Neural cell (in vitro differentiated cells): ENCODE results near the gene INPP4B. TPM values are rescaled to one million over a fixed set of nuclear protein-coding genes. Genes with fewer than 3 reads are reported as not detected.

Source experiments
- H2AFZ ChIP-seq: fragments of 200-600, 300-800 bp; sonication (generic), shearing (Covaris generic); 2 replicates; pipeline ENCODE4 v1.6.0; 2014; ENCODE audit warnings: low read depth, mild to moderate bottlenecking, antibody characterized with exemption, low read length, moderate library complexity
- H3F3A ChIP-seq: fragments of 200-600 bp; shearing (Covaris generic); 2 replicates; pipeline ENCODE4 v1.6.1; 2016; ENCODE audit warnings: mild to moderate bottlenecking, moderate library complexity, mixed read lengths, antibody characterized with exemption, low read length; ENCODE audit not compliant: insufficient read depth, poor library complexity, severe bottlenecking
- H3K27ac ChIP-seq: fragments of 200-600, 300-800 bp; sonication (generic), shearing (Covaris generic); 2 replicates; pipeline ENCODE4 v1.5.1; 2014; ENCODE audit warnings: mild to moderate bottlenecking, low read length, moderate library complexity
- H3K27me3 ChIP-seq: fragments of 300-800, 200-600 bp; sonication (generic), shearing (Covaris generic); 2 replicates; pipeline ENCODE4 v1.6.0; 2014; ENCODE audit warnings: mild to moderate bottlenecking, low read depth, low read length, moderate library complexity; ENCODE audit not compliant: insufficient read depth
- H3K36me3 ChIP-seq: fragments of 300-800, 200-600 bp; sonication (generic), shearing (Covaris generic); 2 replicates; pipeline ENCODE4 v1.5.1; 2014; ENCODE audit warnings: mild to moderate bottlenecking, antibody characterized with exemption, low read length, moderate library complexity; ENCODE audit not compliant: insufficient read depth
- H3K4me2 ChIP-seq: fragments of 300-800, 200-600 bp; sonication (generic), shearing (Covaris generic); 2 replicates; pipeline ENCODE4 v1.6.0; 2014; ENCODE audit warnings: mild to moderate bottlenecking, low read length
- H3K4me3 ChIP-seq: fragments of 300-800, 200-600 bp; sonication (generic), shearing (Covaris generic); 2 replicates; pipeline ENCODE4 v1.5.1; 2014; ENCODE audit warnings: mild to moderate bottlenecking, low read length, moderate library complexity
- H3K79me2 ChIP-seq: fragments of 200-600 bp; shearing (Covaris generic); replicated peaks from 2 replicates; pipeline ENCODE4 v1.6.0; 2014; ENCODE audit warnings: mild to moderate bottlenecking, low read length, moderate library complexity; ENCODE audit not compliant: insufficient read depth
- H3K9ac ChIP-seq: fragments of 300-800, 200-600 bp; sonication (generic), shearing (Covaris generic); 2 replicates; pipeline ENCODE4 v1.6.1; 2016; ENCODE audit warnings: mild to moderate bottlenecking, low read length, mixed read lengths
- H3K9me2 ChIP-seq: fragments of 200-600 bp; shearing (Covaris generic); 2 replicates; pipeline ENCODE4 v1.6.1; 2016; ENCODE audit warnings: mild to moderate bottlenecking, low read length, mixed read lengths; ENCODE audit not compliant: insufficient read depth
- H3K9me3 ChIP-seq: fragments of 200-600, 300-800 bp; sonication (generic), shearing (Covaris generic); 2 replicates; pipeline ENCODE4 v1.6.1; 2016; ENCODE audit warnings: mild to moderate bottlenecking, mixed run types, low read length, moderate library complexity, mixed read lengths
- H4K20me1 ChIP-seq: fragments of 200-600 bp; shearing (Covaris generic); 2 replicates; pipeline ENCODE4 v1.6.1; 2016; ENCODE audit warnings: mild to moderate bottlenecking, mixed run types; ENCODE audit not compliant: insufficient read depth
- EP300 ChIP-seq: fragments of 450-650 bp; conservative IDR thresholded peaks from 2 replicates; pipeline ENCODE4 v1.6.1; 2014; ENCODE audit warnings: antibody characterized with exemption, mild to moderate bottlenecking, moderate library complexity; ENCODE audit not compliant: poor library complexity, severe bottlenecking
- EZH2 ChIP-seq: fragments of 200-600, 300-800 bp; shearing (Covaris generic), sonication (generic); IDR thresholded peaks from 2 replicates; pipeline ENCODE4 v1.6.1; 2014; ENCODE audit warnings: antibody characterized with exemption, low read length, borderline replicate concordance, mild to moderate bottlenecking; ENCODE audit not compliant: insufficient read depth, poor library complexity, severe bottlenecking
- MXI1 ChIP-seq: fragments of 450-650 bp; conservative IDR thresholded peaks from 2 replicates; pipeline ENCODE4 v1.6.1; 2014; ENCODE audit warnings: antibody characterized with exemption, mild to moderate bottlenecking; ENCODE audit not compliant: poor library complexity, severe bottlenecking
- POLR2AphosphoS5 ChIP-seq: IDR thresholded peaks from 2 replicates; pipeline ENCODE4 v1.6.1; 2012
- RAD21 ChIP-seq: fragments of 450-650 bp; conservative IDR thresholded peaks from 2 replicates; pipeline ENCODE4 v1.6.1; 2014; ENCODE audit warnings: antibody characterized with exemption, mild to moderate bottlenecking, moderate library complexity
- SMC3 ChIP-seq: fragments of 450-650 bp; conservative IDR thresholded peaks from 2 replicates; pipeline ENCODE4 v1.6.1; 2014; ENCODE audit warnings: antibody characterized with exemption, mild to moderate bottlenecking, moderate library complexity; ENCODE audit not compliant: poor library complexity
- TAF1 ChIP-seq: IDR thresholded peaks from 2 replicates; pipeline ENCODE4 v1.6.1; 2012; ENCODE audit warnings: low read depth
- polyA plus RNA-seq: library from polyadenylated mRNA; depleted of rRNA; stranded (reverse); fragments of >200 nt; gene quantifications from 2 replicates; pipeline ENCODE4 v1.2.3, GENCODE V29; 2014
- TF ChIP-seq, protein P1 (sequence below): fragments of 450-650 bp; IDR thresholded peaks from 2 replicates; pipeline ENCODE4 v1.5.1; 2014; ENCODE audit warnings: antibody characterized with exemption, mild to moderate bottlenecking, moderate library complexity; ENCODE audit not compliant: poor library complexity, severe bottlenecking

INPP4B gene
- polyA plus RNA-seq, 1 donor from 2014 or later: 0.30 TPM

- no peaks in the 10 kb centered on the region for H3K9me2 ChIP-seq
- no peaks in the 10 kb centered on the region for H3K36me3 ChIP-seq
- no peak overlapping the region for H3K4me2 ChIP-seq
- H3K9me3 ChIP-seq: no peaks in the 10 kb centered on the region
- H3K9ac ChIP-seq: no peak overlapping the region
- TF ChIP-seq SMC3 (no peak), RAD21 (no peak), MXI1 (no peak), EP300 (no peak)
- H3K4me3 ChIP-seq: no peak overlapping the region
- H3K27me3 ChIP-seq: no peaks in the 10 kb centered on the region
- H3K27ac ChIP-seq: no peak overlapping the region
- no peaks in the 10 kb centered on the region for H3F3A ChIP-seq
- H3K79me2 ChIP-seq: no peaks in the 10 kb centered on the region
- H2AFZ ChIP-seq: no peak overlapping the region
- no peaks in the 10 kb centered on the region for H4K20me1 ChIP-seq
Measured at GRCh38 chr4:142083264-142083663, 762.8 kb downstream of the INPP4B start.

- no peak overlapping the region for H3K9ac ChIP-seq
- no peak overlapping the region for H3K4me2 ChIP-seq
Measured at GRCh38 chr4:142081025-142081424, 765.1 kb downstream of the INPP4B start.

GRCh38 chr4:142079959-142080358, 766.1 kb downstream of the INPP4B start:
- no peak for TF ChIP-seq RAD21
- TF ChIP-seq TAF1: no peak
- TF ChIP-seq SMC3: no peak
- no peak for TF ChIP-seq POLR2AphosphoS5
- TF ChIP-seq EP300: no peak
- TF ChIP-seq EZH2: no peak
- TF ChIP-seq, protein P1, sequence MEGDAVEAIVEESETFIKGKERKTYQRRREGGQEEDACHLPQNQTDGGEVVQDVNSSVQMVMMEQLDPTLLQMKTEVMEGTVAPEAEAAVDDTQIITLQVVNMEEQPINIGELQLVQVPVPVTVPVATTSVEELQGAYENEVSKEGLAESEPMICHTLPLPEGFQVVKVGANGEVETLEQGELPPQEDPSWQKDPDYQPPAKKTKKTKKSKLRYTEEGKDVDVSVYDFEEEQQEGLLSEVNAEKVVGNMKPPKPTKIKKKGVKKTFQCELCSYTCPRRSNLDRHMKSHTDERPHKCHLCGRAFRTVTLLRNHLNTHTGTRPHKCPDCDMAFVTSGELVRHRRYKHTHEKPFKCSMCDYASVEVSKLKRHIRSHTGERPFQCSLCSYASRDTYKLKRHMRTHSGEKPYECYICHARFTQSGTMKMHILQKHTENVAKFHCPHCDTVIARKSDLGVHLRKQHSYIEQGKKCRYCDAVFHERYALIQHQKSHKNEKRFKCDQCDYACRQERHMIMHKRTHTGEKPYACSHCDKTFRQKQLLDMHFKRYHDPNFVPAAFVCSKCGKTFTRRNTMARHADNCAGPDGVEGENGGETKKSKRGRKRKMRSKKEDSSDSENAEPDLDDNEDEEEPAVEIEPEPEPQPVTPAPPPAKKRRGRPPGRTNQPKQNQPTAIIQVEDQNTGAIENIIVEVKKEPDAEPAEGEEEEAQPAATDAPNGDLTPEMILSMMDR: no peak
- TF ChIP-seq MXI1: no peak
- no peaks in the 10 kb centered on the region for H3K79me2 ChIP-seq
- no peak overlapping the region for H3K9ac ChIP-seq
- no peaks in the 10 kb centered on the region for H3K9me3 ChIP-seq
- no peak overlapping the region for H3K4me3 ChIP-seq
- H3K9me2 ChIP-seq: no peaks in the 10 kb centered on the region
- no peak overlapping the region for H2AFZ ChIP-seq
- no peak overlapping the region for H3K4me2 ChIP-seq
- H3K36me3 ChIP-seq: no peaks in the 10 kb centered on the region
- H4K20me1 ChIP-seq: no peaks in the 10 kb centered on the region
- H3K27me3 ChIP-seq: no peaks in the 10 kb centered on the region
- no peaks in the 10 kb centered on the region for H3F3A ChIP-seq
- no peak overlapping the region for H3K27ac ChIP-seq

More at GRCh38 chr4:142081025-142081424, 765.1 kb downstream of the INPP4B start:
- no peaks in the 10 kb centered on the region for H3K79me2 ChIP-seq
- no peak overlapping the region for H3K27ac ChIP-seq
- no peak overlapping the region for H3K4me3 ChIP-seq
- no peaks in the 10 kb centered on the region for H4K20me1 ChIP-seq
- H3K36me3 ChIP-seq: no peaks in the 10 kb centered on the region
- H3K27me3 ChIP-seq: no peaks in the 10 kb centered on the region
- TF ChIP-seq POLR2AphosphoS5 (no peak), EZH2 (no peak), RAD21 (no peak), SMC3 (no peak), EP300 (no peak), TAF1 (no peak)
- TF ChIP-seq, protein P1: no peak
- no peak overlapping the region for H2AFZ ChIP-seq
- H3F3A ChIP-seq: no peaks in the 10 kb centered on the region
- no peaks in the 10 kb centered on the region for H3K9me2 ChIP-seq
- H3K9me3 ChIP-seq: no peaks in the 10 kb centered on the region
